Measurements from ENCODE around the gene CD44.

GRCh38 chr11:35246745-35247144, 107.8 kb downstream of the CD44 start:
- TF ChIP-seq, protein P1, sequence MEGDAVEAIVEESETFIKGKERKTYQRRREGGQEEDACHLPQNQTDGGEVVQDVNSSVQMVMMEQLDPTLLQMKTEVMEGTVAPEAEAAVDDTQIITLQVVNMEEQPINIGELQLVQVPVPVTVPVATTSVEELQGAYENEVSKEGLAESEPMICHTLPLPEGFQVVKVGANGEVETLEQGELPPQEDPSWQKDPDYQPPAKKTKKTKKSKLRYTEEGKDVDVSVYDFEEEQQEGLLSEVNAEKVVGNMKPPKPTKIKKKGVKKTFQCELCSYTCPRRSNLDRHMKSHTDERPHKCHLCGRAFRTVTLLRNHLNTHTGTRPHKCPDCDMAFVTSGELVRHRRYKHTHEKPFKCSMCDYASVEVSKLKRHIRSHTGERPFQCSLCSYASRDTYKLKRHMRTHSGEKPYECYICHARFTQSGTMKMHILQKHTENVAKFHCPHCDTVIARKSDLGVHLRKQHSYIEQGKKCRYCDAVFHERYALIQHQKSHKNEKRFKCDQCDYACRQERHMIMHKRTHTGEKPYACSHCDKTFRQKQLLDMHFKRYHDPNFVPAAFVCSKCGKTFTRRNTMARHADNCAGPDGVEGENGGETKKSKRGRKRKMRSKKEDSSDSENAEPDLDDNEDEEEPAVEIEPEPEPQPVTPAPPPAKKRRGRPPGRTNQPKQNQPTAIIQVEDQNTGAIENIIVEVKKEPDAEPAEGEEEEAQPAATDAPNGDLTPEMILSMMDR (IDR thresholded peaks at IDR 0.05; ENCODE audit: borderline replicate concordance, extremely low read depth, low read length, poor library complexity, severe bottlenecking) = no peak
- TF ChIP-seq EZH2 (IDR thresholded peaks at IDR 0.05; ENCODE audit: borderline replicate concordance, low read depth, low read length, severe bottlenecking) = no peak

All from DND-41 (cell line).